Uterus (tissue), 4 donors: ENCODE measurements around the gene PRKN. TPM values are rescaled to one million over a fixed set of nuclear protein-coding genes. Genes with fewer than 3 reads are reported as not detected.

Source experiments
- DNase-seq, 2 donors: peaks; one replicate each; pipeline ENCODE4 v3.0.0-alpha.2; 2019 to 2020
- H3K27ac ChIP-seq, 2 donors: fragments of 200-600 bp; sonication (generic); 1 replicate in 1 of 2; 2 replicates in 1 of 2; pipeline ENCODE4 v1.5.1; 2016 to 2018
- H3K27me3 ChIP-seq, 2 donors: fragments of 200-600 bp; sonication (generic); one replicate each; pipeline ENCODE4 v1.5.1; 2018 to 2019; ENCODE audit warnings: control low read depth in 1 of 2
- H3K36me3 ChIP-seq, 2 donors: fragments of 200-600 bp; sonication (generic); one replicate each; pipeline ENCODE4 v1.5.1; 2019; ENCODE audit warnings: control low read depth in 1 of 2
- H3K4me1 ChIP-seq, 2 donors: fragments of 200-600 bp; sonication (generic); one replicate each; pipeline ENCODE4 v1.5.1; 2018 to 2019; ENCODE audit warnings: control low read depth in 1 of 2
- H3K4me3 ChIP-seq, 2 donors: fragments of 200-600 bp; sonication (generic); 1 replicate in 1 of 2; 2 replicates in 1 of 2; pipeline ENCODE4 v1.5.1; 2018 to 2019; ENCODE audit warnings: mild to moderate bottlenecking in 1 of 2
- H3K9me3 ChIP-seq, 2 donors: fragments of 200-600 bp; sonication (generic); one replicate each; pipeline ENCODE4 v1.5.1; 2019; ENCODE audit warnings: control low read depth in 1 of 2
- POLR2A ChIP-seq, 2 donors: fragments of 450-650 bp; IDR thresholded peaks; one replicate each; pipeline ENCODE4 v1.6.1; 2016; ENCODE audit warnings: antibody characterized with exemption in 2 of 2, mild to moderate bottlenecking in 1 of 2, moderate library complexity in 1 of 2
- intact Hi-C: fragments of 100-400 bp; cut with DNase I; formaldehyde crosslinking; loops from one replicate; pipeline ENCODE4 v1.15.1; 2023; ENCODE audit warnings: low total_unique reads
- total RNA-seq, 4 donors: library from RNA; depleted of rRNA in 3 of 4; stranded (reverse); fragments of >200 nt in 3 of 4; gene quantifications; one replicate each; pipeline versions ENCODE4 v1.1.0 to v1.2.4, GENCODE V29; 2014 to 2023
- TF ChIP-seq, protein P1 (sequence below), 4 experiments: fragments of 200-600 bp in 2 of 4; fragments of 450-650 bp in 2 of 4; sonication (generic) in 2 of 4; IDR thresholded peaks; one replicate each; pipeline ENCODE4 v1.5.1; 2016 to 2019; ENCODE audit warnings: antibody characterized with exemption in 4 of 4, mild to moderate bottlenecking in 2 of 4, moderate library complexity in 1 of 4
- donor health status: DM: yes; HTN: yes; CAD: no.

Gene PRKN
- total RNA-seq, 4 donors from 2014 or later: 10.2 to 21.3 (median 13.1) TPM

DNA sequence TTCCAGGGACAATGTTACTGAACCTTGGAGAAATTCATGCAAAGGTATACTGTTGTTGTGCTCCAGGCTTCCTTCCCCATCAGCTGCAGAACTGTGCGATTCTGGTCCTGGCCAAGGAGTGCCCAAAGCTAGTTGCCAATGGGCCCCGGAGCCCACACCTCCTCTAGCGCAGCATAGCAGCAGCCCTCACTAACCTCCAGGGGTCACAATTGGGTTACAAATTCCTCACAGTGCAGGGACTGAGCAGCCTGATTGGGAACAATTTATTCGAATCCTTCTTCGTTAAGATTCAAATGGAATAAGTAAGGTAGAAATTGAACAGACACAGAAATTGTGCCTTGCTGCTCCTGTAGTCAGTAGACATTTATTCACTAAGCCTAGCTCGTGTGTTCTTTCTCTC lies 284.9 kb downstream of the PRKN start:
- no peak for DNase-seq
- Histone ChIP-seq H3K4me3 (no peak overlapping the region), H3K4me1 (no peaks in the 10 kb centered on the region), H3K27me3 (no peaks in the 10 kb centered on the region), H3K36me3 (no peaks in the 10 kb centered on the region), H3K27ac (no peak overlapping the region), H3K9me3 (no peaks in the 10 kb centered on the region)
- intact Hi-C loops: no loop called here
- no peak for TF ChIP-seq POLR2A (IDR thresholded peaks at IDR 0.05)
- TF ChIP-seq, protein P1, sequence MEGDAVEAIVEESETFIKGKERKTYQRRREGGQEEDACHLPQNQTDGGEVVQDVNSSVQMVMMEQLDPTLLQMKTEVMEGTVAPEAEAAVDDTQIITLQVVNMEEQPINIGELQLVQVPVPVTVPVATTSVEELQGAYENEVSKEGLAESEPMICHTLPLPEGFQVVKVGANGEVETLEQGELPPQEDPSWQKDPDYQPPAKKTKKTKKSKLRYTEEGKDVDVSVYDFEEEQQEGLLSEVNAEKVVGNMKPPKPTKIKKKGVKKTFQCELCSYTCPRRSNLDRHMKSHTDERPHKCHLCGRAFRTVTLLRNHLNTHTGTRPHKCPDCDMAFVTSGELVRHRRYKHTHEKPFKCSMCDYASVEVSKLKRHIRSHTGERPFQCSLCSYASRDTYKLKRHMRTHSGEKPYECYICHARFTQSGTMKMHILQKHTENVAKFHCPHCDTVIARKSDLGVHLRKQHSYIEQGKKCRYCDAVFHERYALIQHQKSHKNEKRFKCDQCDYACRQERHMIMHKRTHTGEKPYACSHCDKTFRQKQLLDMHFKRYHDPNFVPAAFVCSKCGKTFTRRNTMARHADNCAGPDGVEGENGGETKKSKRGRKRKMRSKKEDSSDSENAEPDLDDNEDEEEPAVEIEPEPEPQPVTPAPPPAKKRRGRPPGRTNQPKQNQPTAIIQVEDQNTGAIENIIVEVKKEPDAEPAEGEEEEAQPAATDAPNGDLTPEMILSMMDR (IDR thresholded peaks at IDR 0.05): no peak

DNA sequence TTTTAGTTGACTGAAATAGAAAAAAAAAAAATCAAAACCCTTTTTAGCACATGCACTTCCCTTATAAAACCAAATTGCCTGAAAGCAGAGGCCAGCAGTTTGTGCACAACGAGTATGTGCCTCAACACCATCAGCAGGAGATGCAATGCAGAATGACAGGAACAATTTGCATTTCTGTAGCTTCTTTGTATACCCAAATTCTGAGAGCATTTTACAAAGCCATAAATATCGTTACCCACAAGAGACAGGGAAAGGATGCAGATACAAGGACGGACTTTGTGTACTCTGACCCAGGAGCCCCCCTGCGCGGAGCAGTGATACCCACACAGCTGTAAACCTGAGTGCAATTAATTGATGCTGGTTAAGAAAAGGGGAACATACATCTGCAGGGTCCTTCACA lies 285.6 kb downstream of the PRKN start:
- intact Hi-C loops: no loop called here
- Histone ChIP-seq H3K9me3 (no peaks in the 10 kb centered on the region), H3K27ac (no peak overlapping the region), H3K4me3 (no peak overlapping the region), H3K4me1 (no peaks in the 10 kb centered on the region), H3K27me3 (no peaks in the 10 kb centered on the region), H3K36me3 (no peaks in the 10 kb centered on the region)
- TF ChIP-seq, protein P1 (IDR thresholded peaks at IDR 0.05): no peak
- no peak for DNase-seq

DNA sequence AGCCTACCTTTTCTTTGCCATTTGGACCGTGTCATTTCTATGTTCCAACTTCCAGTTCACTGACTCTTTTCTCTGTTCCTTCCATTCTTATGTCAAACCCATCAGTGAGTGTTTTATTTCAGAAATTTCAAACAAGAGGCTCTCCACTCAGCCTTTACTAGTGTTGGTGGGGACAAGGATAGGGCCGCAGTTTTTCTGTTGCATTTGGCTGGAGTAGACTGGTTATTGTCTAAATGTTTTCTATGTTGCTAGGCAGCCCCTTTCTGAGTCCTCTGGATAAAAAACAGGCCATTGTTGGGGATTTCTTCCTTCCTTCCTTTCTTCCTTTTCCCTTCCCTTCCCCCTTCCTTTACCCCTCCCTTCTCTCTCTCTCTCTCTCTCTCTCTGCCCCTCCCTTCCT lies 288.6 kb downstream of the PRKN start:
- Histone ChIP-seq H3K4me3 (no peak overlapping the region), H3K27me3 (no peaks in the 10 kb centered on the region), H3K36me3 (no peaks in the 10 kb centered on the region), H3K9me3 (peaks cover 0 to 3% of the 10 kb centered on the region in 2 donors), H3K4me1 (no peaks in the 10 kb centered on the region), H3K27ac (no peak overlapping the region)
- TF ChIP-seq POLR2A (IDR thresholded peaks at IDR 0.05): no peak
- TF ChIP-seq, protein P1 (IDR thresholded peaks at IDR 0.05): no peak
- DNase-seq: no peak
- intact Hi-C loops: no loop called here

DNA sequence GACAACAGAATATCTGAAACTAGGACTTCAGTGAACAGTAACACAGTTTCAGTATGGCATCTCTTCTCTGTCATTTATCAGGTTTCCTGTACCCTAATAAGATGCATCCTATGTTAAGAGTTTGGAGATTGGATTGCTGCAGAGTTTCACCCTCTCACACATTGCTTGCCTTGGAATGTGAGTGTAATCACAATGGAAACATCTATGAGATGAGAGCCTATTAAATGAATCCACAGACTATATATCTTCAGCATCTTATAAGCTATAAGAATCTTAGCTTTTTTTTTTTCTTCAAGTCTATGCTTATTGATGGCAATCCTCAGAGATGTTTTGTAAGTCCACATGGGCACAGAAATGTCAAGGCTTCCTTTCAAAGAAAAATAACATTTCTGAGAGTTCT lies 292.5 kb downstream of the PRKN start:
- no peak overlapping the region for H3K4me3 ChIP-seq
- H3K9me3 ChIP-seq: peaks cover 0 to 3% of the 10 kb centered on the region in 2 donors
- no peak overlapping the region for H3K27ac ChIP-seq
- no peaks in the 10 kb centered on the region for H3K27me3 ChIP-seq
- no peak for DNase-seq
- intact Hi-C loops: no loop called here
- H3K4me1 ChIP-seq: no peaks in the 10 kb centered on the region
- TF ChIP-seq POLR2A (IDR thresholded peaks at IDR 0.05): no peak
- TF ChIP-seq, protein P1 (IDR thresholded peaks at IDR 0.05): no peak
- H3K36me3 ChIP-seq: no peaks in the 10 kb centered on the region

DNA sequence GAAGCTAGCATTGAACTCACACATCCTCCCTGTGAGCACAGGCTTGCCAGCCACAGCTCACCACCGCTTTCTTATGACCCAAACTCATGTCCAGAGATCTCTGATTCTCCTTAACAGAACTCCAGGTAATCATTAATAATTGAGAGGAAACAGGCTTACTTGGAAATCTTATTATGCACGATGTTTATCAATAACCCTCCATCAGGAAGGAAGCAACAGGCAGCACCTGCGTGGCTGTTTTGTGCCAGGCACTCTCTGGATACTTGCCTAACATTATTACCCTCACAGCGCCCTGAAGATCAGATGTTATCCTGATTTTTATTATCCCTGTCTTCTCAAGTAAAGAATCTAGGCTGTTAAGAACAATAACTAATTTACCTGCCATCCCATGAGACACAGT lies 306.6 kb downstream of the PRKN start:
- H3K4me3 ChIP-seq: no peak overlapping the region
- no peaks in the 10 kb centered on the region for H3K27me3 ChIP-seq
- TF ChIP-seq, protein P1 (IDR thresholded peaks at IDR 0.05): no peak
- no peak for TF ChIP-seq POLR2A (IDR thresholded peaks at IDR 0.05)
- intact Hi-C loops: no loop called here
- no peaks in the 10 kb centered on the region for H3K9me3 ChIP-seq
- no peaks in the 10 kb centered on the region for H3K36me3 ChIP-seq
- no peak for DNase-seq
- no peak overlapping the region for H3K27ac ChIP-seq
- H3K4me1 ChIP-seq: no peaks in the 10 kb centered on the region
